NCI-H1436 treated with DMSO at 0.1 percent for 48 hours (cell line): ENCODE data around the gene ANKS4B.
"Not testable (repeated sequence)": the region's sequence is repeated elsewhere in the genome, so short reads cannot be mapped to it uniquely, and the experiment has no call there.

Experiments
- DNase-seq: peaks from one replicate; lab custom pipeline; 2025; lab: John Stamatoyannopoulos, UW

Gene ANKS4B

GRCh38 chr16:21263640-21264570, 30.4 kb downstream of the ANKS4B start:
- DNase-seq = no peak

GRCh38 chr16:21264571-21265036, 31.1 kb downstream of the ANKS4B start:
- no peak for DNase-seq

GRCh38 chr16:21265104-21265837, 31.8 kb downstream of the ANKS4B start:
- no peak for DNase-seq

DNA sequence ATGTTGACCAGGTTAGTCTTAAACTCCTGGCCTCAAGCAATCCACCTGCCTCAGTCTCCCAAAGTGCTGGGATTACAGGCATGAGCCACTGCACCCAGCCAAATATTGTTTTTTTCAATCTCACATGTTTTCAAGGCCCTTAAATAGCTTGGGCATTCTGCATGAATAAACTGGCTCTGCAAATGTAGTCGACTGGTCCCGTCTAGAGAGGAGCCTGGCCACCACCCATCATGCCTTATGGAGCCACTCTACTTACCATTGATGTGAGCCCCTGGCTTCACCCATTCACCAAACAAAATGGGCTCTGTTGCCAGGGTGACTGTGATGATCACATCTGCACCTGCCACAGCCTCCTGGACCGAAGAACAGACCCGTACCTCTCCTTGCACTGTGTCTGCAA, 33.8 kb downstream of the ANKS4B start:
- no peak for DNase-seq

GRCh38 chr16:21268236-21268635, 34.7 kb downstream of the ANKS4B start:
- no peak for DNase-seq

DNA sequence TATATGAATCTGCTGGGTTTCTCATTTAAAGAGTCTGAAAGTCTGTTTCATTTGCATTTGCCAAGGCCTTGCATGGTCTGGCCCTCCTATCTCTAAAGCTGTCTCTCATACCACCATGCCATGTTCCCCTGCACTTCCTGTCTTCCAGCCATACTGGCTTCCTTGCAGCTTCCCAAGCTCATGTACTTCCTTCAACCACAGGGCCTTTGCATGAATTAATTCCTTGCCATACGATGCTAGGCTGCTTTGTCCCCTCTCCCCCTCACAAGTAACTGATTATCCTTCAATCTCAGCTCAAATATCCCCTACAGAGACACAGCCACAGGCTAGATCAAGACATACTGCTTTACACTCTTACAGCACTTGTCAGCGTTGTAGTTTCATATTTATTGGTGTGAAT, 38.8 kb downstream of the ANKS4B start:
- no peak for DNase-seq

- DNase-seq = not testable (repeated sequence)
These were observed 39.3 kb downstream of the ANKS4B start for GRCh38 chr16:21272763-21273162.

DNA sequence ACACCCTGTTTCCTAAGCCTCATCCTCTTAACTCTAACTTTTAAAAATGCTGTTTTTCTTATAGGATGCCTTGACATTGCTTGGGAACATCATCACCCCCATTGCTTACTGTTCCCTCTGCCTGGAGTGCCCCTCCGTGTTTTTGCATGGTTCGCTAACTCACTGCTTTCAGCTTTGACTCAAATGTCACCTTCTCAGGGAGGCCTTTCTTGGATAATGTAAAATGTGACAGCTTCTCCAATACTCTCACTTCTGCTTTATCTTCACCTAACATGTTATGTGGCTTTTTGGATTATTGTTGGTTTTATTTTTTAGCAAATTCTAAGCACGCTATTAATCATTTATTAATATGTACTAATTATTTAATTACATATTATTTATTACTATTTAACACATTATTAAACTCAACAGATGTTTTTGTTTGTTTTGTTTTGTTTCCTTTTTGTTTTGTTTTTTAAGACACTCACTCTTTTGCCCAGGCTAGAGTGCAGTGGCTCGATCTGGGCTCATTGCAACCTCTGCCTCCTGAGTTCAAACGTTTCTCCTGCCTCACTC, 40.8 kb downstream of the ANKS4B start:
- no peak for DNase-seq

DNA sequence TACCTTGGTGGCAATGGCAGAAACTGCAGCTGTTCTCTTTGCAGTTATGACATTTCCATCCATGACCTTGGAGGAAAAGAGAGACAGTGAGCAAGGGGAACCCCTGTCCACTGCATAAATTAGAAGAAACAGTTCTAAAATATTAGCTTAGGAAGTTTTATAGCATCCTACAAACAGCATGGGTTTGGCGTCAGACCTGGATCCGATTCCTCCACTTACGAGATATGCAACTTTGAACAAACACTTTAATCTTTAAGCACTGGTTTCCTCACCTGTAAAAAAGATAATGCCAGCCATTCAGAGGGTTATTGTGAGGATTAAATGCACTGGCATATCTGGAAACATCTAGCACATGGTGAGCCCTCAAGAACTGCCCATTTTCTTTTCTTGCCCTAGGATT, 42.0 kb downstream of the ANKS4B start:
- DNase-seq = no peak

GRCh38 chr16:21276090-21276489, 42.6 kb downstream of the ANKS4B start:
- no peak for DNase-seq

DNA sequence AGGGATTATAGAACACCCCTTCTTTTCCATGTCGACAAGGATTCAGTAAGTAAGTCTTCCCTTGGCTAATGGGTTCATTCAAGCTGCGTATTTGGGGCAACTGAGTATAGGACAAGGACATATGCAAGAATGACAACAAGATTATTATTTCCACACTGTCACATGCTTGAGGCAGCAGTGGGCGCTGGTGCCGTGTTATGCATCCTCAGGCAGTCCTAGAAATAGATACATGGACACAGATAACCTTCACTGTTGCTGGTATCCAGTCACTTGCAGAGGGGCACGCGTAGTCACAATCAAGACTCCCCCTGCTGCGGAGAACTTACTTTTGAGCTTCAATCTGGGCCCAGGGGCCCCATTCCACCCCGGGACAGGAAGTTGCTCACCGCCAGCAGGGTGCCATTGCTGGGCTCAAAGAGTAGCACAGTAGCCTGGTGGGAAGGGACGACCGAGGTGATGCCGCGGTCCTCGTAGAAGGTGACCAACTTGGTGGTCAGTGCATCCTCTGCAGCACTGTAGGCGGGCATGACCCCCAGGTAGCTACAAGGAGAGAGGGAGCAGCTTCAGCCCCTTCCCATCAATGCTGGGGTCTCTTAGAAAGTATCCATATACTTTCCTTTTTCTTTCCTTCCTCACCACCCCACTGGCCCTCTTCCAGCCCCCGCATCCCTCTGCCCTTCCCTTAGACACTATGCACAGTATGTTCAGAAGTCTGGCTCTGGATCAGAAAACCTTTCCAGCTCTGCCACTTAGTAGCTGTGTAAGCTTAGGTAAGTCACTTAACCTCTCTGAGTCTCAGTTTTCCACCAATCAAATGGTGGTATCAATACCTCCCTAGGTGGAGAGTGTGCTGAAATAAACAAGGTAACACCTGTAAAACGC, 43.8 kb downstream of the ANKS4B start:
- DNase-seq = no peak

DNA sequence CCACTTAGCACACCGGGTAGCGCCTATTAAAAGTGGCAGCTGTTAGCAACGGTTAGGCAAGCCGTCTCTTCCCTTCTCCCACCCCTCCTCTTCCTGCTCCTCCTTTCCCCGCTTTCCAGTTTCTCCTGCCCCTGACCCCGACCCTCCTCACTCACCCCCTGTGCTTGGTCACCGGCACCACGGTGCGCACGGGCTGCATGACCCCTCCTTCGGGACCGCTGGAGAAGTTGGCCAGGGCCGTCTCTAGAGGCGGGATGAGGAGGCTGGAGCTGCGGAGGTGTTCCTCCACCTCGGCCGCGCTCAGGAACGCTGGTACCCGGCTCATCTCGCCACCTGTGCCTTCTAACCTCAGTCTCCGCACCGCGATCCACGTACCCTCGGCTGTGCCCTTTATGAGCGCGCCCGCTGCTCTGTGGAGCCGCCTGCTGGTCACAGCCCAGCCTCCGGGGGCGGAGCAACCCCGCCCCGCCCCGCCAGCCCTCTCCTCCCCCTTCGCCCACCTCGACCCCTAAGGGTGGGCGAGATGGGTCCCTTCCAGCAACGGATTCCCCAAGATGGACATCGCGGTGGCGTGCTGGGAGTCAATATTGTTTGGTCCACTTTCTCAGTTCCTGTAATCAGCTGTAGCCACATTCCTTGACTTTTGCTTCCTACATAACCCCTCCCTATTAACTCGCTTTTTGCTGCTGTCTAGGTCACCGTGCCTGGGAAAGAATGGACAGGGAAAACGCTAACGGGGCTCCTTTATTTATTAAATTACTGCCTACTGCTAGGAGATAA, 44.6 kb downstream of the ANKS4B start, which contains the start of gene CRYM:
CRYM (minus strand) TSS at position 364 of the 780 bp plus-strand sequence; CDS start at position 325, 39 bp downstream.
- no peak for DNase-seq

DNA sequence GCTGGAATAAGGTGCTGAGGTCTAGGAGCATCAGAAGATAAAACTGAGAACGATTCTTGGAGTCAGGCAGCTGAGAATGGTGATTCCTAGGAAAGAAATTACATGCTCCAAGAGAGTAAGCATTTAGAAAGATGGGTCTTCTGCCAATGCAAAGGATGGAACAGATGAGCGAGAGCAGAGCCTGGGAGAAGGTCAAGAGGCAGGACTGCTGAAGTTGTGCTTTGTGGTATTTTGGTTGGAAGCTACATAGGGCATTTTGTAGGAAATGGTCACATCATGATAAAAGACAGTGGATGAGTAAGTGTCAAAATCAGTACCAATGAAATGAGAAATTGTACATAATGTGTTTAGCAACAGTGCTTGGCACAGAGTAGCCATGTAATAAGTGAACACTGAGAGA, 46.0 kb downstream of the ANKS4B start:
- no peak for DNase-seq

DNA sequence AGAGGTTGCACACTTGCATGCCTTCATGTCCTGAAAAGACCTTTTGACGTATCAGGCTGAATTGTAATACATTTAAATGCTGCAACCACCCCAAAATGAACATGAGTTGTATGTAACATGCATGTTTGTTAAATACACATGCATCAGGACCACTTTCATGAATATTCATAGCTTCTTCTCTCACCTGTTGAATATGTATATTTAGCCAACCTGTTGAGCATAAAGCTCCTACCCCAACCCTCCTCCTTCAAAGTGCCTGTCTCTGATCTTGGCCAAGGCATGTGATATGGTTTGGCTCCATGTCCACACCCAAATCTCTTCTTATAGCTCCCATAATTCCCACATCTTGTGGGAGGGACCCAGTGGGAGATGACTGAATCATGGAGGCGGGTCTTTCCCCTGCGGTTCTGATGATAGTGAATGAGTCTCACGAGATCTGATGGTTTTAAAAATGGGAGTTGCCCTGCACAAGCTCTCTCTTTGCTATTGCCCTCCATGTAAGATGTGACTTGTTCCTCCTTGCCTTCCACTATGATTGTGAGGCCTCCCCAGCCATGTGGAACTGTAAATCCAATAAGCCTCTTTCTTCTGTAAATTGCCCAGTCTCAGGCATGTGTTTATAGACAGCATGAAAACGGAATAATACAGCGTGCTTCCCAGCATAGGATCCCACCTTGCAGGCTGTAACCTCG, 48.3 kb downstream of the ANKS4B start:
- no peak for DNase-seq

DNA sequence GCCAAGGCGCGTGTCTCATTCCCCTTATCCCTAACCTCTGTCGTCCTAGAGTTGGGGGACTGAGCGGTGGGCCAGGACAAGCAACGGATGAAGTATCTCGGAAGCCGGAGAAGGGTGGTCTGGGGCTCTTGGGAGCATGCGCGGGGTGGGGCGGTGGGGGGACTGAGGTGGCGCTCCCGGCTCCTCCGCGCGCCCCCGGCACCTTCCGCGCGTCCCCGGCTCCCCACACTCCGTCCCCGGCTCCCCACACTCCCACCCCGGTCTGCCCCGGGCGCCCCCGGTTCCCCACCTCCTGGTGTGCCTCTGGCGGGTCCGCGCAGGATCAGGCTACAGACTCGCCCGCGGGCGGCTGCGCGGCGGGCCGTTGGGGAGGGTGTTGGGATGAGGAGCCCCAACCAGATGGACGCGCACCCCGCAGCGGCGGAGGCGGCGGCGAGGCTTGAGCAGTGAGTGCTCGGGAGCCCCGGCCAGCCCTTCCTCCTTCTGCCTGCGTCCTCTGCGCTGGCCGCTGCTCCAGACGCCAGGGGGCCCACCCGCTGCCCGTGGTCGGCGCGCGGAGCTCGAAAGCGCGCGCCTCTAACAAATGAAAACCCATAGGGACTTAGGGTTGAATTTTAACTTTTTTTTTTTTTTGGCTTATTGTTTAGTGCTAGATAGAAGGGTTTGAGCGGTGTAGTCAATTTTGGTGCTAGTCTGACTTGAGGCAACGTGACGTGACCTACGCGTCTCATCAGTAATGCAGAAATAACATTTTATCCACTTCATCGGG, 50.2 kb downstream of the ANKS4B start:
- no peak for DNase-seq

DNA sequence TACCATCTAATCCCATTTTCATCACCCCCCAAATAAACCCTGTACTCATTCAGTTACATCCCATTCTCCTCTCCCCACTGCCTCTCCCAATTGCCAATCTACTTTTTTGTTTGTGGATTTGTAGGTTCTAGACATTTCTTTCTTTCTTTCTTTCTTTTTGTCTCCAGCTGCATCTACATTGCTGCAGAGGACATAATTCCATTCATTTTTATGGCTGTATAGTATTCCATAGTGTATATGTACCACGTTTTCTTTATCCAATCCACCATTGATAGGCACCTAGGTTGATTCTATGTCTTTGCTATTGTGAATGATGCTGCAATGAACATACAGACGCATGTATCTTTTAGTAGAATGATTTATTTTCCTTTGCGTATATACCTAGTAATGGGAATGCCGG, 50.9 kb downstream of the ANKS4B start:
- no peak for DNase-seq

GRCh38 chr16:21285314-21285713, 51.8 kb downstream of the ANKS4B start:
- no peak for DNase-seq

- not testable (repeated sequence) for DNase-seq
These were observed 56.3 kb downstream of the ANKS4B start for GRCh38 chr16:21289789-21290188.
